HG02884 (cell line): ENCODE results near the gene CAPN2.
"Not testable (repeated sequence)": the region's sequence is repeated elsewhere in the genome, so short reads cannot be mapped to it uniquely, and the experiment has no call there.

ENCODE experiments used
- ATAC-seq: cut with Tn5 transposase; IDR thresholded peaks from one replicate; pipeline ENCODE4 v1.9.1; 2021; ENCODE audit warnings: mild to moderate bottlenecking, moderate library complexity; ENCODE audit not compliant: unreplicated experiment

CAPN2 gene

GRCh38 chr1:223716302-223716862, 4.0 kb downstream of the CAPN2 start:
- ATAC-seq: peak; percentile 46

DNA sequence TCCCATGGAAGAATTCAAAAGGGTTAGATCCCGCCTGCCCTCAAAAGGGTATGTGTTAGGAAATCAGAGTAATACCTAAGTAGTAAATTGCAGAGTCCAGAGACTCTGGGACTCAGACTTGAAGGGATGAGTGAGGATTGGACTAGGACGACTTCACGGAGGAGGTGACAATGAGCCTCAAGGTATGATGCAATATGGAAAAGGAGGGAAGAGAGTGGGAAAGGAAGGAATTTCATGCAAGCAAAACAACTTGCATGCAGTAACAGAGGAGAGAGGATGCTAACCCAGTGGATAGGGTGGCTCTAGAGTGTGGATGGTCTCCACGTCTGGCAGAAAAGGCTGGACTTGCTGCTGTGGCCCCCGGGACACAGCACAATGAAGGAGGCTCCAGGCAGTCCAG, 4.8 kb downstream of the CAPN2 start:
- ATAC-seq: no peak

- no peak for ATAC-seq
Observed at GRCh38 chr1:223717695-223718363, 5.5 kb downstream of the CAPN2 start.

GRCh38 chr1:223718850-223719249, 6.5 kb downstream of the CAPN2 start:
- ATAC-seq: no peak

- no peak for ATAC-seq
Observed at GRCh38 chr1:223720971-223721591, 8.7 kb downstream of the CAPN2 start.

GRCh38 chr1:223721658-223722607, 9.6 kb downstream of the CAPN2 start:
- no peak for ATAC-seq

DNA sequence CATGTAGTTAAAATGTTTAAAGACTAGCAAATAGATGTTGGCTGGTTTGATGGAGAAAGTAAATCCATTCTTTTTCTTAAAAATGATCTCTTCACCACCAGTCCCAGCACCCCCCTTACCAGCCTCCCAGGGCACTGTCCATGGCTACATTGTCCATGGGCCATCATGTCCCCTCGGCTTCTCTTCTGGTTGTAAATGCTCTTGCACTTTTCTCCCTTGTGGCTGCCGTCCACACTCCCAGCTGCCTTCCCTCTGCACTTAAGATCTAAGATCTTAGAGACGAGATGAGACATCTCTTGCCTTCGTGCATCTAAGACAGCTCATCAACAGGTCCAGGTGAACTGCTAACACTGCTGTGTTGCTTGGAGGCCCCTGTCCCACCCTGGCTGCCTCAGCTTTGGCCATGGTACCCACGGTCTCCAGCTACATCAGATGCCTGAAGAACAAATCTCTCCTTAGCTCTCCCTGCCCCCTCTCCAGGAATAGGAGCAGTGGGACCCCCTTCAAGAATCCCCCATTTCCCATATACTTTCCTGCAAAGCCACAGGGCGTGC, 11.1 kb downstream of the CAPN2 start:
- ATAC-seq: no peak

GRCh38 chr1:223724376-223724775, 12.0 kb downstream of the CAPN2 start:
- ATAC-seq: no peak

DNA sequence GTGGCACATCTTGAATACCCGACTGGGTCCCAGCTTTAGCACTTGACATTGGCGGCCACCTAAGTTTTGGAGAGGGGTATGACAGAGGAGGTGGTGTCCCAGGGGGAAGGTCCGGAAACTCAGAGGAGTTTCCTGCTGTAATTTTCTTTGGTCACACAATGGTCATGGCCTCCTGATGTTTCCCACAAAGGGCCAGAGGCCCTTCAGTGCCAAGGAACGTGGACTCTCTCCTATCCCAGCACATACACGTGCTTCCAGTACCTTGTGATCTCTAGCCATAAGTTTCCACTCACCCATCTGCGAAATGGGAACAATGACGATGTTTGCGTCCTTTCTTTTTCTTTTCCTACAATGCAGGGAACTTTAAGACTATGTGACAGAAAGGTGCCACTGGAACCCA, 13.2 kb downstream of the CAPN2 start:
- no peak for ATAC-seq

GRCh38 chr1:223726380-223727001, 14.2 kb downstream of the CAPN2 start:
- peak; percentile 93 for ATAC-seq

DNA sequence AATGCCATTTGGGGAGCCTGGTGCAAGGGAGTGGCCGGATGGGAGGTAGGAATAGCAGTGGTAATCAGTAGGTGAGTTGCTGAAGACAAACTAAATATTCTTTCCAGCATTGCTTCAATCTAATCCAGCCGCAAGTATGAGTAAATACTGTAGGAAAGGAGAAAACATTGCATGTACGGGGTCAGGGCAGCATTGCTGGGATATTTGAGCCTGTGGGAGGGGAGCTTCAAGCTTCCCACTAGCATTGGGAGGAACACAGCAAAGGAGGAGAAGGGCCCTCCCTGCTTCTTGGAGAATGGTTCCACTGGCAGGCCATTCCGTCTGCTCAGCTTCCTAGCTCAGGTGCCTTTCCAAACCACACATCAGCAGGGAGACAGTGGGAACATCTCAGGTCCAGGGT, 15.2 kb downstream of the CAPN2 start:
- no peak for ATAC-seq

DNA sequence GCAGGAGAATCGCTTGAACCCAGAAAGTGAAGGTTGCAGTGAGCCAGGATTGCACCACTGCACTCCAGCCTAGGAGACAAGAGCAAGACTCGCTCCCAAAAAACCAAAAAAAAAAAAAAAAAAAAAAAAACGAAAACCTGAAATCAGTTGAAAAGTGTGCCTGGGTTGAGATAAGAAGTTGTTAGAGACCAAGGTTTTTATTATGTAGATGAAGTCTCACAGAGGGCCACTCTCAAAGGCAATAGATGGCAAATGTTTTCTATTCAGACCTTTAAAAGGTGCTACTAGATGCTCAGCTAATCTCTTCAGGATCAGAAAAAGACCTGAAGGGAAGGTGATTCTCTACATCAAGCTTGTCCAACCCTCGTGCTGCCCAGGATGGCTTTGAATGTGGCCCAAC, 17.6 kb downstream of the CAPN2 start:
- ATAC-seq: no peak

- no peak for ATAC-seq
Observed at GRCh38 chr1:223730479-223731132, 18.3 kb downstream of the CAPN2 start.

GRCh38 chr1:223731133-223731770, 18.9 kb downstream of the CAPN2 start:
- no peak for ATAC-seq

- no peak for ATAC-seq
Observed at GRCh38 chr1:223732993-223733798, 20.9 kb downstream of the CAPN2 start.

GRCh38 chr1:223733898-223734852, 21.8 kb downstream of the CAPN2 start:
- ATAC-seq: no peak

DNA sequence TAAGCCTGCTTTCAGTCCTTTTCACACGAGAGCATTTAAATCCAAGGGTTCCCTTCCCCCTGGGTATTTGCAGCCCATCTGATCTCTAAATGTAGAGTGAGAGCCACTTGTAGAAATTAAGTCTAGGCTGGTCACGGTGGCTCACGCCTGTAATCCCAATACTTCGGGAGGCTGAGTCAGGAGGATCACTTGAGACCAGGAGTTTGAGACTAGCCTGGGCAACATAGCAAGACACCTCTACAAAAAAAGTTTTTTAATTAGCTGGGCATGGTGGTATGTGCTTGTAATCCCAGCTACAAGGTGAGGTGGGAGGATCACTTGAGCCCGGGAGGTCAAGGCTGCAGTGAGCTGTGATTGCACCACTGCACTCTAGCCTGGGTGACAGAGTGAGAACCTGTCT, 24.3 kb downstream of the CAPN2 start:
- ATAC-seq: not testable (repeated sequence)

DNA sequence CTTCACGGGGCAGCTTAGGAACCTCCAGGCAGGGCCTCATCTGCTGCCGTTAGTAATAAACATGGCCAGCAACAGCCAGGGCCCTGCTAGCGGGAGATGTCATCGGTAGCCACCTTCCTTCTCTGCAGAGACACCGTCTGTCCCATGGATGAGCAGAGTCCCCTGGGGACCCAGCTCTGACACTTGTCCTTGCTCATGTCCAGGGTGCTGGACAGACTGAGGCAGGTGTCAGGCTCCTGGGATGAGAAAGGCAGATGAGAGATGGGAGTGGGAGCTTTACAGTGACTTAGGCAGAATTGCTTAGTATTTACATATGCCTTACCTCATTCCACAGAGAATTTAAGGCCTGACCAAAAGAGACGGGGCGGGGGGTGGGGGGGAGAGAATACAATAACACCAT, 25.0 kb downstream of the CAPN2 start:
- no peak for ATAC-seq
